ENCODE data around the gene SRSF11.
A peak's percentile ranks its signal among the peaks of the same experiment; 100 is the strongest.

SRSF11 gene

GRCh38 chr1:70222716-70223235 lies 1.6 kb downstream of the SRSF11 start:
- no peaks in the 10 kb centered on the region for H3K27me3 ChIP-seq (ENCODE audit: insufficient read depth, low read length)
- H3K9ac ChIP-seq (ENCODE audit: low read depth, low read length): peak overlapping the region; percentile 96; the same call in 1 of the 2 replicates
- H3K27ac ChIP-seq (ENCODE audit: low read length): no peak overlapping the region
- peak overlapping the region; percentile 95 for H3K4me3 ChIP-seq (ENCODE audit: low read length)
- H3K9me3 ChIP-seq (ENCODE audit: insufficient read depth, low read depth, low read length): no peaks in the 10 kb centered on the region
- peaks cover 7% of the 10 kb centered on the region; the same call in 1 of the 2 replicates for H3K4me1 ChIP-seq (ENCODE audit: insufficient read depth, low read length)
- peaks cover 52% of the 10 kb centered on the region for H3K36me3 ChIP-seq (ENCODE audit: insufficient read depth, low read depth, low read length)

DNA sequence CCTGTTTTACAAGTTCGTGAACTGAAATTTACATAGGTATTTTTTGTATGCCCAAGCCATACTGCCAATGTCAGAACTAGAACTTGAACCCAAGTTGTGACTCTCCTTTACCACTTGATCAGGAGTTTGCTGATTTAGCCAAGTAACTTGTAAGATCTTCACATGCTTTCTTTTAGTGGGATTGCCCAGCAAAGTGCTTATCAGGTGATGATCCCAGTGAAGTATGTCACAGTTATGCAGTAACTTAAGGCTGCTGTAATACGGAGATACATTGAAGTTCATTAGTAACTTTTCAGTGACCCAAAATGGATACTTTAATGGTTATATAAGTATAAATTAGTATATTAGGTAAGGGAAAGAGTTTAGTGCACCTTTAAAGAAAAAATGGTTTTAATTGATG lies 3.8 kb downstream of the SRSF11 start:
- Histone ChIP-seq H3K9me3 (ENCODE audit: insufficient read depth, low read depth, low read length) (no peaks in the 10 kb centered on the region), H3K36me3 (ENCODE audit: insufficient read depth, low read depth, low read length) (peaks cover 74% of the 10 kb centered on the region), H3K27ac (ENCODE audit: low read length) (no peak overlapping the region), H3K9ac (ENCODE audit: low read depth, low read length) (no peak overlapping the region), H3K4me3 (ENCODE audit: low read length) (no peak overlapping the region), H3K27me3 (ENCODE audit: insufficient read depth, low read length) (no peaks in the 10 kb centered on the region), H3K4me1 (ENCODE audit: insufficient read depth, low read length) (peaks cover 7% of the 10 kb centered on the region; the same call in 1 of the 2 replicates)

GRCh38 chr1:70227439-70227838 lies 6.3 kb downstream of the SRSF11 start:
- no peaks in the 10 kb centered on the region for H3K9me3 ChIP-seq (ENCODE audit: insufficient read depth, low read depth, low read length)
- no peak overlapping the region for H3K9ac ChIP-seq (ENCODE audit: low read depth, low read length)
- H3K36me3 ChIP-seq (ENCODE audit: insufficient read depth, low read depth, low read length): peaks cover 98% of the 10 kb centered on the region
- no peak overlapping the region for H3K4me3 ChIP-seq (ENCODE audit: low read length)
- H3K4me1 ChIP-seq (ENCODE audit: insufficient read depth, low read length): peaks cover 7% of the 10 kb centered on the region; the same call in 1 of the 2 replicates
- H3K27me3 ChIP-seq (ENCODE audit: insufficient read depth, low read length): no peaks in the 10 kb centered on the region
- H3K27ac ChIP-seq (ENCODE audit: low read length): no peak overlapping the region

DNA sequence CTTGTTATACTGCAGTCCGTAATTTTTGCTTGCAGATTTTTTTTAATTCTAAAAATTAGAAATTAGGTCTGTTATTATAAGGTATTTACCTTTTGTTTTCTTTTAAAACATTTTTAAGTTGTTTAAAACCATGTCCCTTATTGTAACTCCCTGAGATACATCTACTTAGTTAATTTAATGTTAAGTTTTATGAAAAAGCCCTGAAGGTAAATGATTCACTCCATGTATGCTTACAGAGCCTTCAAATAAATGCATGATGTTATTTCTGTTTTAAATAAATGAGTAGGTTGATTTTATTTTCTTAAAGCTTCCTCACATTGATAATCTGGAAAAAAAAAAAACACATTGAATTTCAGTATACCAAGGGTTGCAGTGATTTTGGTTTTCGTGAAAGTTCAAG lies 7.5 kb downstream of the SRSF11 start:
- peaks cover 7% of the 10 kb centered on the region; the same call in 1 of the 2 replicates for H3K4me1 ChIP-seq (ENCODE audit: insufficient read depth, low read length)
- H3K36me3 ChIP-seq (ENCODE audit: insufficient read depth, low read depth, low read length): peaks cover 98% of the 10 kb centered on the region
- no peak overlapping the region for H3K27ac ChIP-seq (ENCODE audit: low read length)
- H3K9me3 ChIP-seq (ENCODE audit: insufficient read depth, low read depth, low read length): no peaks in the 10 kb centered on the region
- no peak overlapping the region for H3K9ac ChIP-seq (ENCODE audit: low read depth, low read length)
- H3K27me3 ChIP-seq (ENCODE audit: insufficient read depth, low read length): no peaks in the 10 kb centered on the region
- no peak overlapping the region for H3K4me3 ChIP-seq (ENCODE audit: low read length)

DNA sequence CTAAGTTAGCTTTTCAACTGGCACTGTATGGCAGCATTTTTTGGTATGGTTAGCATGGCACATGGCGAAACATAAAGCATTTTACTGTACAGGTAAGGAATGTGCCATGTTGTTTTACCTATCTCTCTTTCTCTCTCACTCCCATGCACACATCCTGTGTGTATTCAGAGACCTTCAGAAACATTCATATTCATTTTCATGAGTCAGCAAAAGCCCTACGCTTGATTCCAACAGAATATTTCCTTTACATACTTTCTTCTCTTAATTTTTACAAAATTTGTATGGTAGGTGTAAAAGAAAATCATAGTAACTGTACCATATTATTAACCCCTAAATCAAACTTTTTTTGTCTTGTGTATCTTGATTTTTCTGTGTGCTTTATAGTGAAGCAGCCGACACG lies 10.3 kb downstream of the SRSF11 start:
- peaks cover 100% of the 10 kb centered on the region for H3K36me3 ChIP-seq (ENCODE audit: insufficient read depth, low read depth, low read length)
- H3K9me3 ChIP-seq (ENCODE audit: insufficient read depth, low read depth, low read length): no peaks in the 10 kb centered on the region
- H3K4me1 ChIP-seq (ENCODE audit: insufficient read depth, low read length): no peaks in the 10 kb centered on the region
- H3K9ac ChIP-seq (ENCODE audit: low read depth, low read length): no peak overlapping the region
- no peak overlapping the region for H3K27ac ChIP-seq (ENCODE audit: low read length)
- H3K4me3 ChIP-seq (ENCODE audit: low read length): no peak overlapping the region
- H3K27me3 ChIP-seq (ENCODE audit: insufficient read depth, low read length): no peaks in the 10 kb centered on the region

DNA sequence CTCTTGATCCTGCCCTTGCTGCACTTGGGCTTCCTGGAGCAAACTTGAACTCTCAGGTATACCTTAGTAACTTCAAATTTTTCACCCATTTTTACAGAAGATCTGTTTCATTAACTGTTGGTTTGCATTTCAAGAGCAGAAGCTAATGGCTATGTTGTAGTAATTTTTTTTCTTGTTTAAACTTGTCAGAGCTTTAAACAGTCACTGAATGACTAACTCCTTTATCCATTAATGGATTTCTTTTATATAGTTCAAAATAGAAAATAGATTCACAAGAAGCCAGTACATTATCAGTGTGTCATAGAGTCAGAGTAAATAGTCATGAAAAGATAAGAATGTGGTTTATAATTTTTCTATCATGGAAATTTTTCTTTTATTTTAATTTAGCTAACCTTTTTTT lies 13.6 kb downstream of the SRSF11 start:
- H3K4me1 ChIP-seq (ENCODE audit: insufficient read depth, low read length): no peaks in the 10 kb centered on the region
- H3K9me3 ChIP-seq (ENCODE audit: insufficient read depth, low read depth, low read length): no peaks in the 10 kb centered on the region
- no peaks in the 10 kb centered on the region for H3K27me3 ChIP-seq (ENCODE audit: insufficient read depth, low read length)
- H3K4me3 ChIP-seq (ENCODE audit: low read length): no peak overlapping the region
- peaks cover 99% of the 10 kb centered on the region for H3K36me3 ChIP-seq (ENCODE audit: insufficient read depth, low read depth, low read length)
- H3K27ac ChIP-seq (ENCODE audit: low read length): no peak overlapping the region
- H3K9ac ChIP-seq (ENCODE audit: low read depth, low read length): no peak overlapping the region

GRCh38 chr1:70239940-70240339 lies 18.8 kb downstream of the SRSF11 start:
- Histone ChIP-seq H3K27ac (ENCODE audit: low read length) (no peak overlapping the region), H3K4me1 (ENCODE audit: insufficient read depth, low read length) (no peaks in the 10 kb centered on the region), H3K9ac (ENCODE audit: low read depth, low read length) (no peak overlapping the region), H3K27me3 (ENCODE audit: insufficient read depth, low read length) (no peaks in the 10 kb centered on the region), H3K9me3 (ENCODE audit: insufficient read depth, low read depth, low read length) (no peaks in the 10 kb centered on the region), H3K36me3 (ENCODE audit: insufficient read depth, low read depth, low read length) (peaks cover 99% of the 10 kb centered on the region), H3K4me3 (ENCODE audit: low read length) (no peak overlapping the region)

DNA sequence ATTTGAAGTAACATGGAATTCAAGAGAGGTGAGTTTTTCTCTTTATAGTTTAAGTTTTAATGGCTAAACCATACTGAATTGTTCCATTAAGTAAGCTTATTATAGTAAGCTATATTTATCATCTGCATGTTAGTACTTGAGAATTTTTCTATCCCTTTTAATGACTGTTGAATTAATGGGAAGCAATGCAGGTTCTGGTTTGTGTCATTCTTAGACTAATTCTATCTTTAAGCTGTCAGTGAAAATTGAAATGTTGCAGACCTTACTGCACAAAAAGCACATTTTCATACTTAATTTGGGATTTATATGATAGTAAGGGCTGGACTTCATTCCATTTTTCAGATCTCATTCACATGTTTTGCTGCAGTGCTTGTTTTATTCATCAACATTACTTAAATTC lies 25.9 kb downstream of the SRSF11 start:
- H3K36me3 ChIP-seq (ENCODE audit: insufficient read depth, low read depth, low read length): peaks cover 100% of the 10 kb centered on the region
- H3K27ac ChIP-seq (ENCODE audit: low read length): no peak overlapping the region
- no peaks in the 10 kb centered on the region for H3K4me1 ChIP-seq (ENCODE audit: insufficient read depth, low read length)

GRCh38 chr1:70247768-70248167 lies 26.6 kb downstream of the SRSF11 start:
- Histone ChIP-seq H3K9ac (ENCODE audit: low read depth, low read length) (no peak overlapping the region), H3K27me3 (ENCODE audit: insufficient read depth, low read length) (no peaks in the 10 kb centered on the region), H3K9me3 (ENCODE audit: insufficient read depth, low read depth, low read length) (no peaks in the 10 kb centered on the region), H3K4me3 (ENCODE audit: low read length) (no peak overlapping the region), H3K4me1 (ENCODE audit: insufficient read depth, low read length) (no peaks in the 10 kb centered on the region), H3K27ac (ENCODE audit: low read length) (no peak overlapping the region), H3K36me3 (ENCODE audit: insufficient read depth, low read depth, low read length) (peaks cover 100% of the 10 kb centered on the region)

More for the DNA sequence above, 25.9 kb downstream of the SRSF11 start:
- H3K9me3 ChIP-seq (ENCODE audit: insufficient read depth, low read depth, low read length): no peaks in the 10 kb centered on the region
- H3K9ac ChIP-seq (ENCODE audit: low read depth, low read length): no peak overlapping the region
- H3K27me3 ChIP-seq (ENCODE audit: insufficient read depth, low read length): no peaks in the 10 kb centered on the region
- H3K4me3 ChIP-seq (ENCODE audit: low read length): no peak overlapping the region

DNA sequence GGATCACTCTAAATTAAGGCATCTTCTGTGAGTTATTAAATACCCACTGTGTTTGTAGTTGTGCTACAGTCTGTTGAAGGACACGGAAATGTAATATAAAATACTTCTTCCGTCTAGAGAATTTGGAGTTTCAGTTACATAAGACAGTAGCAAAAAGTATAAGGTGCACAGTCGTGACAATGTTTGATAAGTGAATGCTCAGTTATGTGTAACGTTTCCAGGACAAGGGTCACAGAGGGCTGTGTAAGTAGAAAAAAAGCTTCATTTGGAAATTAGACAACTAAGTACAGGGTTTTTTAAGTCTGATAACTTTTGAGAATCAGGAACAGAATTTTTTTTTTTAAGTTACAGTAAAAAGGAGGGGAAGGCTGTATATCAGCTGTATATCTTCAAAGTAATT lies 27.5 kb downstream of the SRSF11 start:
- Histone ChIP-seq H3K27ac (ENCODE audit: low read length) (no peak overlapping the region), H3K27me3 (ENCODE audit: insufficient read depth, low read length) (no peaks in the 10 kb centered on the region), H3K9me3 (ENCODE audit: insufficient read depth, low read depth, low read length) (no peaks in the 10 kb centered on the region), H3K9ac (ENCODE audit: low read depth, low read length) (no peak overlapping the region), H3K4me1 (ENCODE audit: insufficient read depth, low read length) (no peaks in the 10 kb centered on the region), H3K4me3 (ENCODE audit: low read length) (no peak overlapping the region), H3K36me3 (ENCODE audit: insufficient read depth, low read depth, low read length) (peaks cover 90% of the 10 kb centered on the region)

DNA sequence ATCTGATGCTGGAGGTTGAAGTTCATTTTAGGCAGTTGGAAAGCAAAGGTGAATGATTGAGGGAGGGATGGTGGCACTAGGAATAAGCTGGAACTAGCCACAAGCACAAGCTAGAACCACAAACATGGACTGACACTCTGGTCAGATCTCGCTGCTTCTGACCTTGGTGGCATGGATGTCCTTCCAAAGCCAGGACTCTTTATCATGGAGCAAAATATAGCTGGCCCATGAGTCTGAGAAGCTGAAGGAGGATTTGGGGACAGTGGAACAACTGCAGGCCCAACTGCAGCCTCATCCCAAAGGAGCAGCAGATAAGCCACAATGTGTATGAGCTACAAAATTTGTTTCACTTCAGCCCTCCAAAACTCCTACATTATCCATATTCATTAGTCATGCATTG lies 35.5 kb downstream of the SRSF11 start:
- no peak overlapping the region for H3K4me3 ChIP-seq (ENCODE audit: low read length)
- H3K27ac ChIP-seq (ENCODE audit: low read length): no peak overlapping the region
- H3K27me3 ChIP-seq (ENCODE audit: insufficient read depth, low read length): no peaks in the 10 kb centered on the region
- H3K36me3 ChIP-seq (ENCODE audit: insufficient read depth, low read depth, low read length): peaks cover 24% of the 10 kb centered on the region
- no peaks in the 10 kb centered on the region for H3K4me1 ChIP-seq (ENCODE audit: insufficient read depth, low read length)
- H3K9me3 ChIP-seq (ENCODE audit: insufficient read depth, low read depth, low read length): no peaks in the 10 kb centered on the region
- no peak overlapping the region for H3K9ac ChIP-seq (ENCODE audit: low read depth, low read length)

- peaks cover 39% of the 10 kb centered on the region; the same call in 1 of the 2 replicates for H3K36me3 ChIP-seq (ENCODE audit: insufficient read depth, low read depth, low read length)
- no peaks in the 10 kb centered on the region for H3K27me3 ChIP-seq (ENCODE audit: insufficient read depth, low read length)
- H3K4me1 ChIP-seq (ENCODE audit: insufficient read depth, low read length): no peaks in the 10 kb centered on the region
- no peak overlapping the region for H3K4me3 ChIP-seq (ENCODE audit: low read length)
- H3K27ac ChIP-seq (ENCODE audit: low read length): no peak overlapping the region
- no peak overlapping the region for H3K9ac ChIP-seq (ENCODE audit: low read depth, low read length)
- no peaks in the 10 kb centered on the region for H3K9me3 ChIP-seq (ENCODE audit: insufficient read depth, low read depth, low read length)
These were observed 43.7 kb downstream of the SRSF11 start for GRCh38 chr1:70264839-70265238.

Data from iPS-20b (cell line).